Hypothalamus (tissue), 51 donors: ENCODE results near the gene DDX59.
A peak's percentile ranks its signal among the peaks of the same experiment; 100 is the strongest.

Experiments
- DNase-seq, 51 donors: peaks; one replicate each; lab custom pipeline; 2025; lab: John Stamatoyannopoulos, UW

Gene DDX59

GRCh38 chr1:200669314-200670241 is at the start of gene DDX59:
DDX59 (minus strand) TSS chr1:200669907; CDS start chr1:200666740, 3,167 bp downstream.
- peak; percentile 64 to 99 (median 91) for DNase-seq

DNA sequence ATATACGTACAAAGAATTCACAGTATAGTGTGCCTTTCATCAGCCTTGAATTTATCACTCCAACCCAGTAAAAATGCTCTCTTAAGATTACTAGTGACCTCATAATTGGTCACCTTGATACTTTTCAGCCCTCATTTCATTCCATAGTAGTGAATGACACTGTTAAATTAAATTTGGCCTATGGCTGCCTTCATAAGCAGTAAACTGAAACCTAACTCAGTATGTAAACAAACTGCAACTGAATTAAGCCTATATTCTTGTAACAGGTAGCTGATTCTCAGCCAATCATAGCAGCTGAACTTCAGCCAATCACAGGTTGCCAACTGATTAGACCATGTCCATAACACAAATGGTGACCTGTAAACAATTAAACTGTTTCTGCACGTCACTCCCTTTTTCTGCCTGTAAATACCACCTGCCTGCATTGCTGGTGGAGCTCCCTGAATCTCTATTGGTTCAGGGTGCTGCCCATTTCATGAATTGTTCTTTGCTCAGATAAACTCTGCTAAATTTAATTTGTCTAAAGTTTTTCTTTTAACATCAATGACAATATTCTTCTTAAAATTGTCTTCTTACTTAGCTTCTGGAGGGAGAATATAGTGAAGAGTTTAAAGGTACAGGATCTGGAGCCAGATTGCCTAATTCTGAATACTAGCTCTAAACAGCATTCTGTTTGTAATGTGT is 44.9 kb upstream of the DDX59 start:
- DNase-seq = no peak

DNA sequence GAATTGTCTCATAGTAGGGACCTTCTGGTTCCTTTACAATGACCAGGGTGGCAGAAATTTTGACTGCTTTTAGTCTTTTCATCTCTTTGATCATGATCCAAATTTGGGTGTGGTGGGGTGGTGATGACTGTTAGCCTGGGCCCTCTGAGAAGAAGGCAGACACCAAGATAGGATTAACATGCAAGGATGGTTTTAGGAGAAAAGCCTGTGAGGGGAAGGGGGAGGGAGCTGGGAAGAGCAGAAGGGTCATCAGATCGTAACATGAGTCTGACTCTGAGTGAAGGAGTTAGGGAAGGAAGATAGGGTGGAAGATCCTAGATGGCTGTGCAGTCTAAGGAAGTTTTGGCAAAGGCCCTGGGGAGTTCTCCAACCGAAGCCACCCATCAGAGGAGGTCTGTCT is 40.5 kb upstream of the DDX59 start:
- no peak for DNase-seq

- DNase-seq = no peak
Measured at GRCh38 chr1:200708769-200709168, 39.1 kb upstream of the DDX59 start.

- DNase-seq = no peak
Measured at GRCh38 chr1:200708161-200708560, 38.5 kb upstream of the DDX59 start.

DNA sequence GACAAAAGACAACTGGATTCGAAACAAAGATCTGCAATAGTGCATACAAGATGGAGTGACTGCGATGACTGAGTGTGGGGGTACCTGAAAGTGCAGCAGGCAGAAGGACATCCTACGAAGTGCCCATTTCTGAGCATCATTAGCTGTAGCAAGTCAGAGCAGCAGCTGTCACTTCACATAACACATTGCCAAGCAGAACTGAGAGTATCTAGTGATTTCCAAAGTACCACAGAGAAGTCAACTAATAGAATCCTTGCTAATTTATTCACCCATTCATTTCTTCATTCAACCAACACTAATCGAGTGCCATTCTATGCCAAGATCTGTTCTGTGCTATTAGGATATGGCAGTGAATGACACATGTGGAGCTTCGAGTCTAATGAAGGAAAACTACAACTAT is 37.4 kb upstream of the DDX59 start:
- no peak for DNase-seq

GRCh38 chr1:200706111-200706814 is 36.6 kb upstream of the DDX59 start:
- DNase-seq = no peak

GRCh38 chr1:200704986-200705500 is 35.3 kb upstream of the DDX59 start:
- DNase-seq = no peak

DNA sequence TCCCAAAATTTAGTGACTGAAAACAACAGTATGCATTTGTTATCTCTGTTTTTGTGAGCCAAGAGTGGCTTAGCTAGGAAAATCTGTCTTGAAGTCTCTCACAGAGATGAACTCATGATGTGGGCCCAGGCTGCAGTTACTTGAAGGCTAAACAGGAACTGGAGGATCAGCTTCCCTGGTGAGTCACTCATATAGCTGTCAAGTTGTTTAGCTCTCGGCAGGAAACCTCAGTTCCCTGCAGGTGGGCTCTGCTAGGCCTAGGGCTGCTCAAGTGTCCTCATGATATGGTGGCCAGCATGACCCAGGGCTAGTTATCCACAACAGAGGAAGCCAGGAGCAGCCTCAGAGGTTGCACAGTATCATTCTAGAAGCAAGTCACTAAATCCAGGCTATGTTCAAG is 30.2 kb upstream of the DDX59 start:
- DNase-seq = no peak

DNA sequence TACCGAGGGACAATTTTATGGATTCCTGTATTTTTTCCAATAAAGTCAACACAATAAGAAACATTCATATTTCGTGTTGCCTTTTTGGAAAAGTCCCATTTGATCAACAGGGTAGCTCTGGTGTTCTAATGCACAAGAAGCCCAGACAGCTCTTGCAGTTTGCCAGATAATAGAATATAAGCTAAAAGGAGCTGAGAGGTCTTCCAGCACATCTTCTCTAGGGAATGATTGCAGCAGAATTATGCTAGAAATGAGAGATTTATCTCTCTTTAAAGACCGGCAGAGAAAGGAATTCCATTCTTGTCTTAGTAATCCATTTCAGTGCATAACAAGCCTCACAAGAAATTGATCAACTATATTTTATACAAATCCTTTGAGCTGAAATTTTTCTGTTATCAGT is 25.0 kb upstream of the DDX59 start:
- DNase-seq = no peak

DNA sequence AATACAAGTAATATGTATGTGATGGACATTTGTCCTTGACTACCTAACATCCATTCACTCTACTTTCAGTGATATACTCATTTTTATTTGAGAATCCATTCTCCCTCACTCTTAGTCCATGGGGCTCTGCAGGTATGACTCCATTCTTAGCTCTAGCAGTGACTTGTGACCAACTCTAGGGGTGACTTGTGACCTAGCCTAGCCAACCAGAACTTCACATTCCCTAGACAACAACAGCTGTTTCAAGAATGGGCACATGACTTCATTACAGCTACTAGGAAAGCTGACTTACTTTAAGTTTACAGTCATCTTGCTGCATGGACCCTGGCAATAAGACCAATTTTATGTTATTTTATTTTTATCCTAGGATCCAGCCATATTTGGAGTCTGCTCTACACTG is 23.6 kb upstream of the DDX59 start:
- DNase-seq = no peak

DNA sequence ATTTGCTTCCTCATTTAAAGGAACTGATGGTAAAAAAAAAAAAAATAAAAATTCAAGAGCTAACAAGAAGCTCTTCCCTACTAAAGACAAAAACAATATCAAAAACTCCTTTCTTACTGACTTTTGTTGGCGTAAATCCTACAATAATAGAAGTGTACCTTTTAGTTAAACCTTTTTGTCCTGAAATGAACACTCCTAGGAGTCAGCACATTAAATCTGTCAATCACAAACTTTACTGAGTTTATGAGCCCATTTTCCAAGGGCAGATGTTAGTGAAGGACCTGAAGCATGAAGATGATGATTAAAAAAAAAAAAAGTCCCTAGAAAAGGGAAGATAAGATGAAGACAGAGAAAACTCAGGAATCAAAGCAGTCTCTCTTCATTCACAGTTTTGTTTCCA is 22.6 kb upstream of the DDX59 start:
- no peak for DNase-seq

DNA sequence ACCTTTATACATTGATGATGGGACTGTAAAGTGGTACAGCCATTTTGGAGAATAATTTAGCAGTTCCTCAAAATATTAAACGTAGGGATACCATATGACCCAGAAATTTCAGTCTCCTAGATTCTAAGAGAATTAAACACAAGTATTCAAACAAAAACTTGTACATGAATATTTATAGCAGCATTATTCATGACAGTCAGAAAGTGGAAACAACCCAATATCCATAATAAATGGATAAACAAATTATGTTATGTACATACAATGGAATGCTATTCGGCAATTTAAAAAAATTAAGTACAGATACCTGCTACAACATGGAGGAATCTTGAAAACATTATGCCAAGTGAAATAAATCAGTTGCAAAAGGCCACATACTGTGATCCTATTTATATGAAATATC is 16.9 kb upstream of the DDX59 start:
- no peak for DNase-seq

DNA sequence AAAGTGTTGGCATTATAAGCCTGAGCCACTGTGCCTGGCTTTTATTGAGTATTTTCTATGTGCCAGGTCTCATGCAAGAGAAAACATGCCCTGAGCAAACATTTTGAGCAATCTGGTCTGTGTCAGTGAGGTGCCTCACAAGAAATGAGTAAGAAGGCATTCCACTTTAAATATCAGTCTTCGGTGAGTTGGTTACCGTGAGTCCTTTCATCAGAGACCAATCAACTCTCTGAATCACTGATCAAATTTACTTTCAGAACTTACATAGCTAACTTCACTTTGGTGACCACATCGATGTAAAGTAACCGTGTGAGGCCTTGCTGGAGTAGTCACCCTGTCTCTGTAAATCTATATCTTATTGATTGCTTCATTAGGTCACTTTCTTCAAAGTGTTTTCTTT is 14.3 kb upstream of the DDX59 start:
- no peak for DNase-seq

GRCh38 chr1:200683298-200683697 is 13.6 kb upstream of the DDX59 start:
- no peak for DNase-seq

- DNase-seq = no peak
Measured at GRCh38 chr1:200681231-200681630, 11.5 kb upstream of the DDX59 start.

- DNase-seq = no peak
Measured at GRCh38 chr1:200676829-200677228, 7.1 kb upstream of the DDX59 start.

GRCh38 chr1:200675588-200675852 is 5.8 kb upstream of the DDX59 start:
- DNase-seq = no peak

GRCh38 chr1:200674838-200675587 is 5.3 kb upstream of the DDX59 start:
- DNase-seq = no peak

GRCh38 chr1:200673952-200674823 is 4.5 kb upstream of the DDX59 start:
- no peak for DNase-seq
